Measurements from ENCODE around the gene REM1.
"Not testable (repeated sequence)": the region's sequence is repeated elsewhere in the genome, so short reads cannot be mapped to it uniquely, and the experiment has no call there.

REM1 gene

GRCh38 chr20:31474758-31475427 lies at the start of gene REM1, which contains the start of gene DEFB124:
Gene REM1, plus strand, starts transcription at chr20:31475288. Its CDS starts 1,158 bp downstream, at chr20:31476446.
Gene DEFB124, minus strand, starts transcription at chr20:31475127. Its CDS starts 2,114 bp downstream, at chr20:31473013.
- no peak for DNase-seq

DNA sequence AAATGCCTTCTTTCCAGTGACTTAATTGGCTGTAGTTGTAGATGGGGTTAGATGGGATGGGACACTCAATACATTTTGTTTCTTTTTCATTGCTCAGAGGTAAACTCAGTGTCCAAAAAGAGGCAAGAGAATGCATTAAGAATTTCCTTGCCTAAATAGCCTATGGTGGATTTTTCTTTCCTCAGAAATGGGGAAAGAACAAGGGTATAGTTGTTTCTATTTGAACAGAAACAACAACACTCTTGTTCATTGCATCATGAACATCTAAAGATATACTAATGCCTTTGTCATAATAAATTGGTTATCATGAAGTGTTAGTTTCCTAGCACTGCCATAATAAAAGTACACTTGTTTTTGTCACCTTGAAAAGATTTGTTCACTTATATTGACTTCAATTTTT lies 49.3 kb upstream of the REM1 start:
- no peak for DNase-seq

GRCh38 chr20:31426891-31427551 lies 48.1 kb upstream of the REM1 start:
- not testable (repeated sequence) for DNase-seq

- not testable (repeated sequence) for DNase-seq
Observed at GRCh38 chr20:31427576-31427975, 47.5 kb upstream of the REM1 start.

GRCh38 chr20:31430568-31431115 lies 44.4 kb upstream of the REM1 start:
- DNase-seq, result no peak

DNA sequence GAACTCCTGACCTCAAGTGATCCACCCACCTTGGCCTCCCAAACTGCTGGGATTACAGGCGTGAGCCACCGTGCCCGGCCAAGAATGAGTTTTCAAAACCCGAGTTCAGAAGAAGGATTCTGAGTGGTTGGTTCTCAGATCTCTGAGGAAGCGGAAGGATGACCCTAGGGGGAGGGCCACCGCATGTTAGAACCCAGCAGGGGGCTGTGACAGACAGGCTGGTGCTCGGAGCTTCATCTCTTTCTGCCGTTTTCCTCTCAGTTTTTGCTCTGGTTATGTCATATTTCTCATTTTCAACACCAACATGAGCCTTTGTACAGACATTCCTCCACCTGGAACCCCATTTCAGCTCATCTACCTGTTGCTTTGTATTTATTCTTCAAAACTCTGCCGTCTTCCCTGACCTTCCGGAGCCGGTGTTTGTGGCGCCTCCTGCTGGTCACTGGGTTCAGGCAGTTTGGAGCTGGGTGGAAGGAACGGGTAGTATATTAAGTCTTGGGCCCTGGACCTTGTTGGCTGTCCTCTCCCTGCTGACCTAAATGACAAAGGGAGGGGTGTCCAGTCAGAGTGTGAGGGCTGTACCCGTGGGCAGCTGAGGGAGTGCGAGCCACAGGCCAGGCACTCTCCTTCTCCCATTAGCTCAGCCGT lies 35.0 kb upstream of the REM1 start, which contains the start of gene DEFB123:
TSS of gene DEFB123 (plus strand) at position 621 of the 648 bp plus-strand sequence. CDS start 67 bp downstream, outside the sequence.
- no peak for DNase-seq

- DNase-seq, result no peak
Observed at GRCh38 chr20:31446084-31446819, 28.8 kb upstream of the REM1 start.

DNA sequence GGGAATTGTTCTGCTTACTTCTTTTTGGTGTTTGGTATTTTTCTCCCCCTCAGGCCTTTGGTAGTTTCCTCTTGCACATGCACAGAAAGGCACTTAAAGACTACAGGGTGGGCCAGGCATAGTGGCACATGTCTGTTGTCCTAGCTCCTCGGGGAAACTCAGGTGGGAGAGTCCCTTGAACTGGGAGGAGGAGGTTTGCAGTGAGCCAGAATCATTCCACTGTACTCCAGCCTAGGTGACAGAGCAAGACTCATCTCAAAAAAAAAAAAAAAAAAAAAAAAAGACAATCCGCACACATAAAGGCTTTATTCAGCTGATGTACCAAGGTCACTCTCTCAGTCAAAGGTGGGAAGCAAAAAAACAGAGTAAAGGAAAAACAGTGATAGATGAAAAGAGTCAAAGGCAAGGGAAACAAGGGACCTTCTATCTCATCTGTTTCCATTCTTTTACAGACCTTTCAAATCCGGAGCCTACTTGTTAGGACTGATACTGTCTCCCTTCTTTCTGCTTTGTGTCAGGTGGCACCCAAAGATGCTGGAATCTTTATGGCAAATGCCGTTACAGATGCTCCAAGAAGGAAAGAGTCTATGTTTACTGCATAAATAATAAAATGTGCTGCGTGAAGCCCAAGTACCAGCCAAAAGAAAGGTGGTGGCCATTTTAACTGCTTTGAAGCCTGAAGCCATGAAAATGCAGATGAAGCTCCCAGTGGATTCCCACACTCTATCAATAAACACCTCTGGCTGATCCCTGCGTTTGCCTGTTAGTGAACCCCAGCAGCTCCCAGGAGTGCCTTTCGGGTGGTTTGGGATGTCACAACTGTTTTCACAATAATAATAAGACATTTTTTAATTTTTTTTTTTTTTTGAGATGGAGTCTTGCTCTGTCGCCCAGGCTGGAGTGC lies 25.3 kb upstream of the REM1 start:
- DNase-seq, result no peak

- no peak for DNase-seq
Observed at GRCh38 chr20:31452575-31452974, 22.5 kb upstream of the REM1 start.

- no peak for DNase-seq
Observed at GRCh38 chr20:31454361-31454760, 20.7 kb upstream of the REM1 start.

- DNase-seq, result not testable (repeated sequence)
Observed at GRCh38 chr20:31470946-31471345, 4.1 kb upstream of the REM1 start.

DNA sequence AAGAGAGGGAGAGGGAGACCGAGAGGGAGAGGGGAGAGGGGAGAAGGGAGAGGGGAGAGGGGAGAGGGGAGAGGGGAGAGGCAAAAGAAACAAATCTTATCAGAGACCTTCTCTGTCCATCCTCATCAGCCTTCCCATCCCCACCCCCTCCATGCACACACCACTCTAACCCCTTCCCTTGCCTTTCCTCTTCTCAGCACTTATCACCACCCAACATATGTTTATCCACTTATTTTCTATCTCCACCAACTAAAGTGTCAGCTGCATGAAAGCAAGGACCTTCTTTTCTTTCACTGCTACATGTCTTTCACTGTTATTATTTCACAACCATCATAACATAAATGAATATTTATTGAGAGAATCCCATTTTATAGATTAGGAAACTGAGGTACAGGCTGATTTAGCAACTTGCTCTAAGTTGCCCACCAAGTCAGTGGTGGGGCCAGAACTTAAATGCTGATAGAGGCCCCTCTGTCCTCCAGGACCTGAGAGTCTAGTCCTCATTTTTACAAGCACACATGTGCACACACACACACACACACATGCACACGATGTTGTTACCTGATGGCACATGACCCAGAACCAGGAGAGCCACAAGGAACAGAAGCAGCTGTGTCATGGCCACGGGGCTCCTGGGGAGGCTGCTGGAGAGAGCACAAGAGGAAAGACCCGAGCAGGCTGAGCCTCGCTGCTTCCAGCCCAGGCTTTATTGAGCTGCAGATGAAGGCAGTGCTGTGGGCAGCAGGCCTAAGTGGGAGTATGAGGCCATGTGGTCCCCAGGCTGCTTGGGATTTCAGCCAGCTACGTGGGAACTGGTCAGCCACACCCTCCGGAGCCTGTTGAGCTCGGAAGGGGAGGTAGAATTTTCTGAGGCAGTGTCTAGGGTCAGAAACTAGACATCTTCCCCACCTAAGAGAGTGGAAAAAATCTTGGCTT lies 2.4 kb upstream of the REM1 start:
- DNase-seq, result no peak

- no peak for DNase-seq
Observed at GRCh38 chr20:31473331-31474096, 1.6 kb upstream of the REM1 start.

- DNase-seq, result no peak
Observed at GRCh38 chr20:31474097-31474436, 1.0 kb upstream of the REM1 start.

DNA sequence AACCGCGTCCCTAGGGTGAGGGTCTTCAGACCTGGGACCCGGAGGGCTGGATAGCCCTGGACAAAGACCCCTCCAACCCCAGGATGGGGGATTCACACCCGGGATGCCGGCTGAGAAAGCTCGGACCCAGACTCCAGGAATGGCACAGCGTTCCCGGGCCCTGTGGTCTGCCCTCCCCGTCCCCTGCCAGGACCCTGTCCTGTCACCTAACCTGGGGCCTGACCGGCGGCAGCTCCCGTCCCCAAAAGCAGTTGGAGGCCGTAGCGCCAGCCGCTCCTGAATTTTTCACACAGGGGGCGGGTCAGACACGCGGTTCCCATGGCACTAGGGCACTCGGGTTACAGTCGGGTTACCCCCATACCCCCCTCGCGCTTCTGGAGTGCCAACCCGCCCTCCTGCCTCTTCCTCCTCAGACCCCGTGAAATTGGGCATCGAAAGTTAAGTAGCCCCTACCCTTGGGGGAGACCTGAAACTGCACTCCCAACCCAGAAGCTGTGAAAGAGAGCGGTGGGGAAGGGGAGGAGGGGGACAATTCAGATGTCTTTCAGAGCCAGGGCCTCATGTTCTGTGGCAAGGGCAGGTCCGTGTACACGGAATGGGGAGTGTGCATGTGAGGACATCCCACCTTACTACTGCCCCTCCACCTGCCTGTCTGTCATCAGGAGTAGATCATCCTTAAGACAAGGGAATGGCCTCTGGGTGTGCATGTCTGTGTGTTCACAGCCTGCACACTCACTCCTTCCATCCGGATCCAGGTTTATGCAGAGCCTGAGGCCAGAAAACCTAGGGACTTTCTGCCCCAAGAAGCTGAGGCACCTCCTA lies 595 bp downstream of the REM1 start:
- DNase-seq, result no peak

DNA sequence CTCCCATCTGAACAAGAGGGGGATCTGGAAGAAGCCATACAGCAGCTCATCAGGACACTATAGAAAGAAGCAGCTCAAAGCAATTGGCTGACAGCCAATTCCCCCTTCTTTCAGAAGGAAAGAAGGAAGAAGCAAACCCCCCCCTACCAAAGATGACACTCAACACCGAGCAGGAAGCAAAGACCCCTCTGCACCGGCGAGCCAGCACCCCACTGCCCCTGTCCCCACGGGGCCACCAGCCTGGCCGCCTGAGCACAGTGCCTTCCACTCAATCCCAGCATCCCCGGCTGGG lies 1.2 kb downstream of the REM1 start:
- no peak for DNase-seq

DNA sequence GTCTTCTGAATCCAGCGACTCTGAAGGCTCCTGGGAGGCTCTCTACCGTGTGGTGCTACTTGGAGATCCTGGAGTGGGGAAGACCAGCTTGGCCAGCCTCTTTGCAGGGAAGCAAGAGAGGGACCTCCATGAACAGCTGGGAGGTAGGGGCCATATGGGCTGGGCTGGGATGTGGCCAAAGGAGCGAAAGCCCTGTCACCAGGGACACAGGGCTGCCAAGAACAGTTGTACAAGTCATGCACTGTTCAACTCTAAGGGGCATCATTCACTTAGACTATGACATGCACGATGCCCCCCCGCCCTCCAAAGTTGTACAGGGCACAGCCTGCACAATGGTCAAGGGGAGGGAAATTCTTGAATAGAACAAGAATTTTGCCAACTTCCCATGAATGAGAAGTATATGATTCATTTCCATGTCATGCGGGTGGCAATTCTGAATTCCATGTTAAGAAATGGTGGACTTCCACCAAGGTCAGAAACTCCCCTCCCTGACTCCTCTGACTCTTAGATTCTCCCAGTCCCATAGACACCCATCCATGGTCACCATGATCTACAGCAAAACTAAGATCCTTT lies 1.6 kb downstream of the REM1 start:
- DNase-seq, result no peak

- DNase-seq, result no peak
Observed at GRCh38 chr20:31484001-31484400, 8.9 kb downstream of the REM1 start.

Data from NCI-H2171 treated with DMSO at 0.1 percent for 48 hours (cell line).